Endothelial cell of umbilical vein (primary cell): Measurements from ENCODE around the gene TRAPPC3. TPM values are rescaled to one million over a fixed set of nuclear protein-coding genes. Genes with fewer than 3 reads are reported as not detected.

Source experiments
- BruUV-seq: library from RNA; stranded (reverse); fragments of 400-500 nt; replicated peaks from 2 replicates; lab custom pipeline; 2021; lab: Mats Ljungman, UMichigan
- CTCF ChIA-PET: fragments of 300-600, 350-600 bp; sonication (Branson Sonifier 250); formaldehyde crosslinking; loops from one replicate; lab custom pipeline; 2021; ENCODE audit warnings: antibody characterized with exemption, inconsistent platforms; lab: Charles Lee
- POLR2A ChIA-PET: fragments of 300-600, 350-600 bp; sonication (Branson Sonifier 250); formaldehyde crosslinking; loops from one replicate; lab custom pipeline; 2021; ENCODE audit warnings: antibody characterized with exemption, inconsistent platforms; lab: Charles Lee
- DNase-seq: peaks from one replicate; pipeline ENCODE4 v3.0.0-alpha.2; 2011; ENCODE audit warnings: low read depth, low spot score
- FAIRE-seq: peaks from 2 replicates; lab custom pipeline; 2011; peaks lifted over from hg19 to GRCh38; lab: Jason Lieb, UNC
- H2AFZ ChIP-seq: 2 replicates; pipeline ENCODE4 v1.6.0; 2012; ENCODE audit warnings: low read depth, low read length, control low read depth, inconsistent platforms
- H3K27ac ChIP-seq: 2 replicates; pipeline ENCODE4 v1.5.1; 2011; ENCODE audit warnings: low read depth, mild to moderate bottlenecking, control low read depth, low read length, moderate library complexity; ENCODE audit not compliant: insufficient read depth
- H3K27me3 ChIP-seq, 2 experiments: 2 replicates each; pipeline versions ENCODE4 v1.6.0 to v1.6.1; 2011; ENCODE audit warnings: low read length in 2 of 2, mixed read lengths in 1 of 2; ENCODE audit not compliant: control insufficient read depth in 2 of 2, insufficient read depth in 2 of 2
- H3K36me3 ChIP-seq, 2 experiments: 2 replicates in 1 of 2; 3 replicates in 1 of 2; pipeline ENCODE4 v1.5.1; 2011; ENCODE audit warnings: low read length in 2 of 2, mild to moderate bottlenecking in 1 of 2, moderate library complexity in 1 of 2; ENCODE audit not compliant: control insufficient read depth in 2 of 2, insufficient read depth in 2 of 2; ENCODE audit errors: extremely low read depth in 1 of 2
- H3K4me1 ChIP-seq: 3 replicates; pipeline ENCODE4 v1.5.1; 2011; ENCODE audit warnings: mild to moderate bottlenecking, low read length; ENCODE audit not compliant: control insufficient read depth, insufficient read depth; ENCODE audit errors: extremely low read depth
- H3K4me2 ChIP-seq: 2 replicates; pipeline ENCODE4 v1.6.1; 2011; ENCODE audit warnings: low read length, control low read depth, mixed read lengths; ENCODE audit not compliant: insufficient read depth
- H3K4me3 ChIP-seq, 3 experiments: fragments of 200-600 bp in 1 of 3; sonication (generic), shearing (Covaris generic) in 1 of 3; replicated peaks in 1 of 3; 2 replicates each; pipeline ENCODE4 v1.5.1; 2011 to 2016; ENCODE audit warnings: control low read depth in 3 of 3, low read length in 3 of 3, mild to moderate bottlenecking in 2 of 3, inconsistent platforms in 1 of 3, low read depth in 1 of 3, moderate library complexity in 1 of 3; ENCODE audit not compliant: insufficient read depth in 1 of 3
- H3K79me2 ChIP-seq: 2 replicates; pipeline ENCODE4 v1.6.0; 2012; ENCODE audit warnings: low read length, inconsistent platforms; ENCODE audit not compliant: control insufficient read depth, insufficient read depth
- H3K9ac ChIP-seq: replicated peaks from 2 replicates; pipeline ENCODE3; 2011; ENCODE audit warnings: low read length, control low read depth; ENCODE audit not compliant: insufficient read depth; ENCODE audit errors: extremely low read depth
- H3K9me1 ChIP-seq: replicated peaks from 3 replicates; pipeline ENCODE4 v1.6.0; 2011; ENCODE audit warnings: mild to moderate bottlenecking, low read length; ENCODE audit not compliant: control insufficient read depth, insufficient read depth; ENCODE audit errors: extremely low read depth
- H3K9me3 ChIP-seq: replicated peaks from 2 replicates; pipeline ENCODE4 v1.5.1; 2012; ENCODE audit warnings: low read length, inconsistent platforms; ENCODE audit not compliant: control insufficient read depth, insufficient read depth
- H4K20me1 ChIP-seq: replicated peaks from 2 replicates; pipeline ENCODE3; 2011; ENCODE audit warnings: mild to moderate bottlenecking, low read length; ENCODE audit not compliant: control insufficient read depth, insufficient read depth; ENCODE audit errors: extremely low read depth
- EZH2 ChIP-seq: IDR thresholded peaks from 2 replicates; pipeline ENCODE4 v1.6.1; 2012; ENCODE audit warnings: borderline replicate concordance, low read depth, mild to moderate bottlenecking, moderate library complexity, low read length, inconsistent platforms; ENCODE audit not compliant: severe bottlenecking
- POLR2A ChIP-seq: IDR thresholded peaks from 2 replicates; pipeline ENCODE4 v1.6.1; 2012; ENCODE audit warnings: low read depth, mild to moderate bottlenecking, control low read depth, low read length
- POLR2AphosphoS5 ChIP-seq: IDR thresholded peaks from 2 replicates; pipeline ENCODE4 v1.6.1; 2012; ENCODE audit warnings: low read depth, mild to moderate bottlenecking, control low read depth, low read length, moderate library complexity; ENCODE audit not compliant: insufficient read depth
- dilution Hi-C: fragments of 300-500 bp; cut with MboI; formaldehyde crosslinking; loops from one replicate; pipeline ENCODE4 v1.15.0; 2019; ENCODE audit warnings: low sequenced_read_pairs; ENCODE audit not compliant: extremely low pct_ligation_motif_present
- intact Hi-C: fragments of 100-400 bp; cut with micrococcal nuclease; formaldehyde crosslinking; loops from one replicate; pipeline ENCODE4 v1.10.0; 2022
- polyA plus RNA-seq, 4 experiments: library from polyadenylated mRNA; depleted of rRNA in 3 of 4; stranded (reverse) in 3 of 4; unstranded in 1 of 4; fragments of >200 nt; gene quantifications; 2 replicates each; pipeline versions ENCODE4 v1.2.1 to v1.2.3, GENCODE V29; 2011 to 2012; ENCODE audit warnings: missing spikeins in 1 of 4
- total RNA-seq: library from RNA; stranded (reverse); gene quantifications from 2 replicates; pipeline ENCODE4 v1.2.3, GENCODE V29; 2021
- TF ChIP-seq, protein P1 (sequence below), 2 donors: IDR thresholded peaks; 1 replicate in 1 of 2; 2 replicates in 1 of 2; pipeline ENCODE4 v1.5.1; 2011; ENCODE audit warnings: low read length in 2 of 2, mild to moderate bottlenecking in 2 of 2, moderate library complexity in 2 of 2, control low read depth in 1 of 2, inconsistent platforms in 1 of 2, low read depth in 1 of 2; ENCODE audit not compliant: insufficient read depth in 1 of 2; ENCODE audit errors: extremely low read depth in 1 of 2

Gene TRAPPC3
- total and polyA plus RNA-seq, 2 donors (not counting 3 experiments of a cell fraction or from before 2014, with no cell fraction given): 93.4 to 125 TPM

DNA sequence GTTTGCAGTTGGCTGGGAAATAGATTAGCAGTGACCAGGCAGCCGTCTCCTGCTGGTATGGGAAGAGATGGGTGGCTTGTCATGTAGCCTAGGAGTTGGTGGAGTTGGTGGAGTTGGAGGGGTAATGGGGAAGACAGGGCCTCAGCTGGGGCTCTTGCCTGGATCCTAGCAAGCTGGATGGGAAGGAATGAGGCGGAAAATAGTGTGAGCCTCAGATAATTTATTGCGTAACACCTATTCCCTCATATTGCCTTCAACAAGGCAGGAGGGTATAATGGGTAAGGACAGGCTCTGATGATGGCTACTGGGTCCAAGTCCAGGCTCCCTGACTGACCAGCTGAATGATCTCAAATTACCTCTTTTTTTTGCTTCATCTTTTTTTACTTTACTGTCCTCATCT lies 19.2 kb upstream of the TRAPPC3 start:
- Histone ChIP-seq H2AFZ (no peak overlapping the region), H3K36me3 (peaks cover 20 to 38% of the 10 kb centered on the region in 2 experiments), H3K79me2 (peaks cover 84% of the 10 kb centered on the region), H3K27ac (no peak overlapping the region), H3K9me3 (no peaks in the 10 kb centered on the region), H3K4me3 (no peak overlapping the region), H4K20me1 (peaks cover 6% of the 10 kb centered on the region), H3K9me1 (no peaks in the 10 kb centered on the region), H3K4me1 (peaks cover 16% of the 10 kb centered on the region), H3K27me3 (no peaks in the 10 kb centered on the region), H3K9ac (no peak overlapping the region), H3K4me2 (no peak overlapping the region)
- BruUV-seq: no TSS peak
- no peak for DNase-seq
- CTCF ChIA-PET: interaction anchor here (2.4 kb wide), 1 partner anchor 117 kb away, joined by 9 read pairs; no protein-coding TSS in a partner anchor
- intact Hi-C loops: no loop called here
- dilution Hi-C loops: no loop called here
- POLR2A ChIA-PET: no interaction called here
- FAIRE-seq: no peak
- no peak for TF ChIP-seq EZH2
- no peak for TF ChIP-seq POLR2A
- TF ChIP-seq, protein P1, sequence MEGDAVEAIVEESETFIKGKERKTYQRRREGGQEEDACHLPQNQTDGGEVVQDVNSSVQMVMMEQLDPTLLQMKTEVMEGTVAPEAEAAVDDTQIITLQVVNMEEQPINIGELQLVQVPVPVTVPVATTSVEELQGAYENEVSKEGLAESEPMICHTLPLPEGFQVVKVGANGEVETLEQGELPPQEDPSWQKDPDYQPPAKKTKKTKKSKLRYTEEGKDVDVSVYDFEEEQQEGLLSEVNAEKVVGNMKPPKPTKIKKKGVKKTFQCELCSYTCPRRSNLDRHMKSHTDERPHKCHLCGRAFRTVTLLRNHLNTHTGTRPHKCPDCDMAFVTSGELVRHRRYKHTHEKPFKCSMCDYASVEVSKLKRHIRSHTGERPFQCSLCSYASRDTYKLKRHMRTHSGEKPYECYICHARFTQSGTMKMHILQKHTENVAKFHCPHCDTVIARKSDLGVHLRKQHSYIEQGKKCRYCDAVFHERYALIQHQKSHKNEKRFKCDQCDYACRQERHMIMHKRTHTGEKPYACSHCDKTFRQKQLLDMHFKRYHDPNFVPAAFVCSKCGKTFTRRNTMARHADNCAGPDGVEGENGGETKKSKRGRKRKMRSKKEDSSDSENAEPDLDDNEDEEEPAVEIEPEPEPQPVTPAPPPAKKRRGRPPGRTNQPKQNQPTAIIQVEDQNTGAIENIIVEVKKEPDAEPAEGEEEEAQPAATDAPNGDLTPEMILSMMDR (IDR thresholded peaks at IDR 0.05; ENCODE audit: extremely low read depth in 1 of 2, insufficient read depth in 1 of 2, low read depth in 1 of 2, low read length in 2 of 2): no peak
- no peak for TF ChIP-seq POLR2AphosphoS5
